Measurements from ENCODE around the gene ZNHIT1. TPM values are rescaled to one million over a fixed set of nuclear protein-coding genes. Genes with fewer than 3 reads are reported as not detected.
"Not testable (repeated sequence)": the region's sequence is repeated elsewhere in the genome, so short reads cannot be mapped to it uniquely, and the experiment has no call there.

ZNHIT1 gene
- polyA plus RNA-seq, 5 donors, result 42.7 to 77.4 (median 53.5) TPM

- no peak for DNase-seq
Measured at GRCh38 chr7:101180130-101180755, 37.7 kb upstream of the ZNHIT1 start, which contains the start of gene NAT16. NAT16 (minus strand) TSS chr7:101180293; CDS start chr7:101174807, 5,486 bp downstream.

- no peak for DNase-seq
Measured at GRCh38 chr7:101185258-101185839, 32.6 kb upstream of the ZNHIT1 start.

DNA sequence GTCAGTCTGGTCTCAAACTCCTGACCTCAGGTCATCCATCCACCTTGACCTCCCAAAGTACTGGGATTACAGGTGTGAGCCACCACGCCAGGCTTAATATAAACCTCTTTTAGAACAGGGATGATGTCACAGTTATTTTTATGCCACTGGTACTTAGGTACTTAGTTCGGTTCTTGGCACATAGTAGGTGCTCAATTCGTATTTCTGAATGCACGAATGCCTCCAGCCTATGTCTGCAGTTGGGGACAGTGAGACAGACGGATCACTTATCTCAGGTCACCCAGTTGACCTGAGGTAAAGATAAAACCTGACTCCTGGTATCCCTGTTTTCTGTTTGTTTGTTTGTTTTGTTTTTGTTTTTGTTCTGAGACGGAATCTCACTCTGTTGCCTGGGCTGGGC is 31.8 kb upstream of the ZNHIT1 start:
- DNase-seq, result no peak

DNA sequence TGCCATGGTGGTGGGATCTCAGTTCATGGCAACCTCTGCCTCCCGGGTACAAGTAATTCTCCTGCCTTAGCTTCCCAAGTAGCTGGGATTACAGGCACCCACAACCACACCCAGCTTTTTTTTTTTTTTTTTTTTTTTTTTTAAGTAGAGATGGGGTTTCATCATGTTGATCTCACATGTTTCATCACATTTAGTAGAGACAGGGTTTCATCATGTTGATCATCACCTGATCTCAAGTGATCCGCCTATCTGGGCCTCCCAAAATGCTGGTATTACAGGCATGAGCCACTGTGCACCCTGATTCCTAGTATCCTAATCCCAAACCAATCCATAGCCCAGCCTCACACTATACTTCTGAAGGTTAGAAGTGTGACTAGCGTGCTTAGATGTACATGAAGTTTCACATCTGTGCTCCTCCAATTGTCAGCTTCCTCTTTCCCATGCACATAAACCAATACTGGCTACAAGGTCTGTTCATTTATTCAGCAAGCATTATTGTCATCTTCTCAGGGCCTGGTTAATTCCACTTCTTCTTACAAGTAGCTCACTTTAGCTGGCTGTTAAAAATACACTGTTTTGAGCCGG is 31.0 kb upstream of the ZNHIT1 start:
- DNase-seq, result no peak

GRCh38 chr7:101189109-101189508 is 28.9 kb upstream of the ZNHIT1 start:
- DNase-seq, result no peak

GRCh38 chr7:101195884-101196283 is 22.1 kb upstream of the ZNHIT1 start:
- DNase-seq, result no peak

DNA sequence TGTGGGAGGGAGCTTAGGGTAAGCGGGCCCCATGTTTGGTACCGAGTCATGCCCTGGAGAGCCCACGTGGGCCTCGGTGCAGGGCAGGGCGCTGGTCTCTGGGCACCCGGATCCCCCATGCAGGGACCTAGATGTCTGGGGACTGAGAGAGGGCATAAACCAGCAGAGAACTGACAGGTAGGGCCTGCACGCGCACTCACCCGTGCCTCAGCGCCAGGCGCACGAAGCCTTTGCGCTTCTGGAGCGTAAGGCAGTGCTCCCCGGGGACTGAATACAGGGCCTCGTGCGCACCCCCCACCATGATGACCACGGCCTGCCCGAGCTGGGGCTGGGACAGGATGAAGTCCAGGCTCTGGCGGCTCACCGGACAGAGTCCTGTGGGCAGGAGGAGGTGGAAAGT is 20.0 kb upstream of the ZNHIT1 start:
- no peak for DNase-seq

DNA sequence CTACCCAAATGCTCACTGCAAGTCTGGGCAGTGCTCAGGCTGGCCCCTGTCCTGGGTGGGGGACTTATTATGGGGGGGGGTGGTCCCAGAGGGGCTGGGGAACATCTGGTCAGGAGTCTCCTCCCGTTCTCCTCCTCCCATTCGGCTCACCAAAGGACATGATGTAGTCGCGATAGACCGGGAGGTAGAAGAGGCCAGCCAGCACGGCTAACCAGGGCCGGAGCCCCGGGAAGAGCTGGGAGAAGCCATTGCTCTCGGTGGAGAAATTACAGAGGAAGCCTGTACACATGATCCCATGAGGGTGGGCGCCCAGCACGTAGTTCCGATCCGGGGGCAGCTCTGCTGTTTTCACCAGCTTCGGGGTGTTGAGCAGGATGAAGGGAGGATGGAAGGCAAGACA is 19.5 kb upstream of the ZNHIT1 start:
- DNase-seq, result no peak

DNA sequence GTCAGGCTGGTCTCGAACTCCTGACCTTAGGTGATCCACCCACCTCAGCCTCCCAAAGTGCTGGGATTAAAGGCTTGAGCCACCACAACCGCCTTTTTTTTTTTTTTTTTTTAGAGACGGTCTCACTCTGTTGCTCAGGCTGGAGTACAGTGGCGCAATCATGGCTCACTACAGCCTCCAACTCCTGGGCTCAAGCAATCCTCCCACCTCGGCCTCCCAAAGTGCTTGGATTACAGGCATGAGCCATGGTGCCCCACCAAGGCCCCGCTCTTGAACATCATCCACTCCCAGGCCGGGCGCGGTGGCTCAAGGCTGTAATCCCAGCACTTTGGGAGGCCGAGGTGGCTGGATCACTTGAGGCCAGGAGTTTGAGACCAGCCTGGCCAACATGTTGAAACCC is 18.4 kb upstream of the ZNHIT1 start:
- not testable (repeated sequence) for DNase-seq

DNA sequence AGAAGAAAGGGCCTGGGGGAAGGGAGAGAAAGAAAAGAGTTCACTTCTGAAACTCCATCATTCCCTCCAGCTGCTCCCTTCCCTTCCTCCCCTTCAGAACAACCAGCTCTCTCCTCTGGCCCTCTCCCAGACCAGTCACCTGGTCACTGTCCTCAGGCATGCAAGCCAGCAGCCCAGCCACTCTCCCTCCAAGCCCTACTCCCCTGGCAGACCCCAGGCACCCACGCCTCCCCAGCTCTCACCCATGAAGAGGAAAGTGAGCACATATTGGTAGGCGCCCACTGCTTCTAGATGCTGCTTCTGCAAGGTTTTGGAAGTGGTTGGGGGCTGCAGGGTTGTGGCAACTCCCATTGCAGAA is 17.5 kb upstream of the ZNHIT1 start:
- no peak for DNase-seq

- no peak for DNase-seq
Measured at GRCh38 chr7:101200862-101201599, 16.9 kb upstream of the ZNHIT1 start, which contains the start of gene MOGAT3. MOGAT3 (minus strand) TSS chr7:101201036; CDS start chr7:101200854, 182 bp downstream.

DNA sequence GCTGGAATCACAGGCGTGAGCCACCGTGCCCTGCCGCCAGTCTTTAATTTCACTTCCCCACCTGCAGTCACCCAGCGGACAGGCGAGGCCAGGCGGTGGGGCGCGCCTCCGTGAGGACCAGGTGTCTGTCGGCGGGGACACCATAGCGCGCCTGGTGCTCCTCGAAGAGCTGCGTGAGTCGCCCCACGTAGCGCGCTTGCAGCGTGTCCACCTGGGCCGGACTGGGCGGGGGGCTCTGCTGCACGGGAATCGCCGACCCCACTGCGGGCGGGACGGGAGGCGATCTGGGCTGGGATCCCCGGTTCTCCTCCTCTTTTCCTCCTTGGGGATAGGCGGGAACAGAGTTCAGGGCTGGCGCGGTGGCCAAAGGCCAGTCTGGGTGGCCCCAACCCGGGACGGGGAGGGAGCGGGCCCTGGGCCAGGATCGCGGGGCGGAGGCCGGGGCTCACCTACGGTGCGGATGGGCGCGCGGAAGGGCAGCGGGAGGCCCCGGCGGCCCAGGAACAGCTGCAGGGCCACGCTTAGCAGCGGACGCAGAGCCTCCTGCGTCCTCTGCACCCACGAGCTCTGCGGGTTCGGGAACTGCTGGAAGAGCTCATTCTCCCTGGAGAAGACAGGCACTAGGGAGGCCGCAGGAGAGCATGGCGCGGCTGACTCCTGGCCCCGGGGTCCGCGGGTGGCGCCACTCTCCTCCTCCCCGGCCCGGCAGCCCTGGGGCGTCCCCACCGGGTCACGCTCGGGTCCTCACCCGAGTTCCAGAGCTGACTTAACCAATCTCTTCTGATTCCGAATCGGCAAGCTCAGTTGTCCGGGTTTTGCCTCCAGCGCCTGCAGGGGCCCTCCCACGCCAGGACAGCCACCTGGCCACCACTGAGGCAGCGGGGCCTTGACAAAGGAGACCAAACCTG is 16.0 kb upstream of the ZNHIT1 start:
- DNase-seq, result no peak

GRCh38 chr7:101202603-101202918 is 15.4 kb upstream of the ZNHIT1 start:
- DNase-seq, result no peak

DNA sequence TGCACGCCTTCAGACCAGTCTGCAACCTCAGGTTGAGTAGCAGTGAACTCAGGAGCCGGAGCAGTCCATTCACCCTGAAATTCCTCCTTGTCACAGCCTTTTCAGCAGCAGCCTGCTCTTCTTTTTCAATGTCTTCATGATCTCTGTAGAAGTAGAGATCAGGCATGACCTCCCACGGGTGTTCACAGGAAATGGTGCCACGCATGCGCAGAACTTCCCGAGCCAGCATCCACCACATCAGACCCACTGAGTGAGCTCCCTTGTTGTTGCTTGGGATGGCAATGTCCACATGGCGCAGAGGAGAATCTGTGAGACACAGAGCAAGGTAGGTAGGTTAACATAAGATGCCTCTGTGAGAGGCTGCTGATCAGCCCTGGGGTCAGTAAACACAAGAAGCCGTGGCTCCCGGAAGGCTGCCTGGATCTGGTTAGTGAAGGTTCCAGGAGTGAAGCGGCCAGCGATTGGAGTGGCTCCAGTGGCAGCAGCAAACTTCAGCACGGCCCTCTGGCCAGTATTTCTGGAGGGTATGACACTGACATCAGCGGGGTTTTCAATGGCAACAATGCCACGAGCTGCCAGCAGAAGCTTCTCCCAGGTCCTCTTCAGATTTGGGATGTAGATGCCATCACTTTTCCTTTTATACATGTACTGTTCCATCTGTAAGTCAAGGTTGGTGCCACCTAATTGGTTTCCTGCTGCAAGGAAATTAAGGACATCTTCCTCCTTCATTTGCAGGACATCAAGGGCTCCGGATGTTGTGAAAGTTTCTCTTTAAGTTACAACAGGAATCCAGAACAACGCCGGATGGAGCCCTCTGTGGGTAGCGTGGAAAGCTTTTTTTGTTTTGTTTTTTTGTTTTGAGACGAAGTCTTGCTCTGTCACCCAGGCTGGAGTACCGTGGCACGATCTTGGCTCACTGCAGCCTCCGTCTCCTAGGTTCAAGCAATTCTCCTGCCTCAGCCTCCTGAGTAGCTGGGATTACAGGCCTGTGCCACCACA is 13.9 kb upstream of the ZNHIT1 start:
- not testable (repeated sequence) for DNase-seq

- DNase-seq, result no peak
Measured at GRCh38 chr7:101205901-101206664, 11.9 kb upstream of the ZNHIT1 start.

- no peak for DNase-seq
Measured at GRCh38 chr7:101206665-101207042, 11.3 kb upstream of the ZNHIT1 start.

DNA sequence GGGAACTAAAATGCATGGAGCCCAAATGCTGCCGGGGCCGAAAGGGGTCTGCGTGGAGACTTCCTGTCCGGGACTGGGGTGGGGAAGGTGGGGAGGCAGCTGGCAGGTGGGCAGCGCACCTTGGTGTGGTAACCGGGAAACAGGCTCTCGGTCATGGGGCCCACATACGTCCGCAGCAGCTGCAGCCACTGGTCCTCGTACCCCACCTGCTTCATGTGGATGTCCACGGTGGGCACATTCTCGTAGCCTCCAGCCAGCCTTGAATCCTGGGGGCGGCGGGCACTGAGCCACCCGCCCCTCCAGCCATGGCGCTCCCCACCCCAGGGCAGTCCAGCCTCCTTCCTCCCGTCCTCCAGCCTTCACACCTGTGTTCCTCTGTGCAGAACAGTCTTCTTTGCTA is 10.5 kb upstream of the ZNHIT1 start:
- DNase-seq, result no peak

DNA sequence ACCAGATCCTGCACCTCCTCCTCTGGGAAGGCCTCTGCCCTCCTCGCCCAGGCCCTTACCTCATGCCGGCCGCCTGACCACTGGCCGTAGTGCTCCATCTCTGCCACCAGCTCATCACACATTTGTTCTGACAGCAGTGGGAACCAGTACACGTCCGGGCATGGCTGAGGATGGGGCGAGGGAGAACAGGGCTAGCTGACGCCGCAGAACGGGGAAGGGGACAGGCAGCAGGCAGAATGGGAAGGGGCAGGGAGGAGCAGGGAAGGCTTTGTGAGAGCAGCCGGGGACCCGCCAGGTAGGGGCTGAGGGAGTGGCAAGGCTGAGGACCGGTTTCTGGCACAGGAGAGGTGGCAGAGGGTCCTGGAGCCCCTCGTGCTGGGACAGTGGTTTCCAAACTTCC is 9.2 kb upstream of the ZNHIT1 start:
- DNase-seq, result no peak

DNA sequence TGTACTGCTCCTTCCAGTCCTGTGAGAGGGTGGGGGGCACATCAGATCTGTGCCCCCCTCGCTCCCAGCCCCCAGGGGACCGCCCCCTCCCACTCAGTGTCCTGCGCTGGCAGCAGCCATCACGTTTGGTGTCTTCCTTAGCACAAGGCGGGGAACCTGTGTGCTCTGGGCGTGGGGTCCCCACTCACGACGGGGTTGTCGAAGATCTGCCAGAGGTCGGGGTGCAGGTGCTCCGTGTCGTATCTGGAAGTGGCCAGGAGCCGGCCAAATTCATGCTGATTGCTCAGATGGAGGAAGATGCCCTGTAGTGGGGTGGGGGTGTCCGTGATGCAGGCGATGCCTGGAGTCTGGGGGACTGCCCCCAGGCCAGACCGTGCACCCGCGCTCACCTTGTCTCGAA is 7.8 kb upstream of the ZNHIT1 start:
- DNase-seq, result no peak

GRCh38 chr7:101211501-101211900 is 6.5 kb upstream of the ZNHIT1 start:
- DNase-seq, result no peak
